ENCODE results near the gene GPN2. TPM values are rescaled to one million over a fixed set of nuclear protein-coding genes. Genes with fewer than 3 reads are reported as not detected.
A peak's percentile ranks its signal among the peaks of the same experiment; 100 is the strongest.
"Not testable (repeated sequence)": the region's sequence is repeated elsewhere in the genome, so short reads cannot be mapped to it uniquely, and the experiment has no call there.

The GPN2 gene
- total RNA-seq, 4 donors from 2014 or later, result 9.6 to 16.5 (median 14.1) TPM

GRCh38 chr1:26877326-26877725 lies 12.8 kb downstream of the GPN2 start:
- peaks cover 3 to 8% (median 6%) of the 10 kb centered on the region in 4 donors for H3K4me1 ChIP-seq
- no peaks in the 10 kb centered on the region for H3K27me3 ChIP-seq
- 83% methylated on average over 2 of the region's 2 CpGs for WGBS
- DNase-seq (ENCODE audit: extremely low spot score), result no peak
- H3K9me3 ChIP-seq, result no peaks in the 10 kb centered on the region
- TF ChIP-seq POLR2AphosphoS5 (IDR thresholded peaks at IDR 0.05), result no peak
- no peak for TF ChIP-seq POLR2A (IDR thresholded peaks at IDR 0.05; ENCODE audit: low read depth)
- TF ChIP-seq EP300 (IDR thresholded peaks at IDR 0.05), result no peak
- no peak overlapping the region for H3K27ac ChIP-seq (replicated peaks in 1 of 4)
- H3K36me3 ChIP-seq, result peaks cover 28 to 61% (median 50%) of the 10 kb centered on the region in 4 donors
- intact Hi-C loops (cut with DNase I), result loop anchor here (5.0 kb wide), 1 partner anchor 65 kb away; no protein-coding TSS in a partner anchor
- no peak overlapping the region for H3K4me3 ChIP-seq

GRCh38 chr1:26874896-26875295 lies 15.2 kb downstream of the GPN2 start:
- no peak overlapping the region for H3K4me3 ChIP-seq
- TF ChIP-seq EP300 (IDR thresholded peaks at IDR 0.05) (no peak), CTCF (IDR thresholded peaks at IDR 0.05) (no peak), POLR2AphosphoS5 (IDR thresholded peaks at IDR 0.05) (no peak), POLR2A (IDR thresholded peaks at IDR 0.05; ENCODE audit: low read depth) (no peak)
- no peaks in the 10 kb centered on the region for H3K9me3 ChIP-seq
- no peaks in the 10 kb centered on the region for H3K27me3 ChIP-seq
- DNase-seq (ENCODE audit: extremely low spot score), result no peak
- 75% methylated on average over 4 of the region's 4 CpGs for WGBS
- peaks cover 6 to 37% (median 25%) of the 10 kb centered on the region in 4 donors for H3K36me3 ChIP-seq
- no peak overlapping the region for H3K27ac ChIP-seq (replicated peaks in 1 of 4)
- peaks cover 3 to 8% (median 6%) of the 10 kb centered on the region in 4 donors for H3K4me1 ChIP-seq
- intact Hi-C loops (cut with DNase I), result loop anchor here (5.0 kb wide), 1 partner anchor 63 kb away; no protein-coding TSS in a partner anchor

- H3K27me3 ChIP-seq; DNase-seq (ENCODE audit: extremely low spot score); intact Hi-C loops (cut with DNase I); H3K9me3 ChIP-seq; H3K4me3 ChIP-seq; H3K27ac ChIP-seq (replicated peaks in 1 of 4); H3K4me1 ChIP-seq: not testable (repeated sequence)
- WGBS, result 74% methylated on average over 2 of the region's 2 CpGs
- H3K36me3 ChIP-seq, result peaks cover 0 to 19% (median 7%) of the 10 kb centered on the region in 4 donors
These were observed 17.0 kb downstream of the GPN2 start for GRCh38 chr1:26873097-26873496.

- H3K9me3 ChIP-seq, result no peaks in the 10 kb centered on the region
- TF ChIP-seq POLR2AphosphoS5 (IDR thresholded peaks at IDR 0.05) (peak; percentile 79 to 86), POLR2A (IDR thresholded peaks at IDR 0.05; ENCODE audit: low read depth) (peak; percentile 56), EP300 (IDR thresholded peaks at IDR 0.05) (no peak)
- 0% methylated on average over 23 of the region's 75 CpGs for WGBS
- H3K27ac ChIP-seq (replicated peaks in 1 of 4), result peak overlapping the region; percentile 96 to 99 (median 97)
- peaks cover 18 to 25% (median 22%) of the 10 kb centered on the region in 4 donors for H3K4me1 ChIP-seq
- peak; percentile 99 for DNase-seq (ENCODE audit: extremely low spot score)
- no peaks in the 10 kb centered on the region for H3K27me3 ChIP-seq
- no peaks in the 10 kb centered on the region for H3K36me3 ChIP-seq
- intact Hi-C loops (cut with DNase I), result no loop called here
- H3K4me3 ChIP-seq, result peak overlapping the region; percentile 56 to 74 (median 62)
These were observed 25.2 kb downstream of the GPN2 start for GRCh38 chr1:26864610-26865480.

GRCh38 chr1:26863685-26864077 lies 26.4 kb downstream of the GPN2 start:
- H3K4me1 ChIP-seq, result peaks cover 18 to 25% (median 22%) of the 10 kb centered on the region in 4 donors
- H3K27ac ChIP-seq (replicated peaks in 1 of 4), result peak overlapping the region in 3 of 4 donors; percentile 96 to 99 (median 98)
- no peaks in the 10 kb centered on the region for H3K9me3 ChIP-seq
- TF ChIP-seq CTCF (IDR thresholded peaks at IDR 0.05) (no peak), POLR2AphosphoS5 (IDR thresholded peaks at IDR 0.05) (no peak), POLR2A (IDR thresholded peaks at IDR 0.05; ENCODE audit: low read depth) (no peak), EP300 (IDR thresholded peaks at IDR 0.05) (no peak)
- WGBS, result 65% methylated on average over 19 of the region's 20 CpGs
- no peaks in the 10 kb centered on the region for H3K27me3 ChIP-seq
- intact Hi-C loops (cut with DNase I), result no loop called here
- H3K36me3 ChIP-seq, result no peaks in the 10 kb centered on the region
- peak overlapping the region; percentile 56 to 74 (median 62) for H3K4me3 ChIP-seq
- no peak for DNase-seq (ENCODE audit: extremely low spot score)

Measured in esophagus muscularis mucosa (tissue), 4 donors.